H9 (cell line): Measurements from ENCODE around the gene MYRIP. TPM values are rescaled to one million over a fixed set of nuclear protein-coding genes. Genes with fewer than 3 reads are reported as not detected.

Source experiments
- DNase-seq: peaks from one replicate; pipeline ENCODE4 v3.0.0-alpha.2; 2017
- H2AFZ ChIP-seq: one replicate; pipeline ENCODE4 v1.6.1; 2013; ENCODE audit warnings: mild to moderate bottlenecking, low read length, control low read depth, moderate library complexity
- H2AK5ac ChIP-seq: 2 replicates; pipeline ENCODE4 v1.6.1; 2013; ENCODE audit warnings: low read length, control low read depth, mixed read lengths; ENCODE audit not compliant: insufficient read length
- H2BK120ac ChIP-seq: one replicate; pipeline ENCODE4 v1.6.1; 2013; ENCODE audit warnings: low read depth, mild to moderate bottlenecking, low read length, control low read depth, inconsistent platforms; ENCODE audit not compliant: poor library complexity, severe bottlenecking
- H2BK12ac ChIP-seq: 2 replicates; pipeline ENCODE4 v1.6.1; 2013; ENCODE audit warnings: low read length, control low read depth, mixed read lengths, low read depth; ENCODE audit not compliant: insufficient read length
- H2BK15ac ChIP-seq: 2 replicates; pipeline ENCODE4 v1.6.1; 2013; ENCODE audit warnings: low read depth, low read length, control low read depth
- H2BK20ac ChIP-seq: one replicate; pipeline ENCODE4 v1.6.1; 2013; ENCODE audit warnings: low read depth, mild to moderate bottlenecking, low read length, control low read depth, inconsistent platforms; ENCODE audit not compliant: poor library complexity, severe bottlenecking
- H2BK5ac ChIP-seq: 2 replicates; pipeline ENCODE4 v1.6.1; 2013; ENCODE audit warnings: low read length, control low read depth, mixed read lengths; ENCODE audit not compliant: insufficient read length
- H3K14ac ChIP-seq: 2 replicates; pipeline ENCODE4 v1.6.1; 2013; ENCODE audit warnings: low read length, control low read depth; ENCODE audit not compliant: insufficient read depth
- H3K18ac ChIP-seq: 2 replicates; pipeline ENCODE4 v1.6.1; 2013; ENCODE audit warnings: low read depth, mild to moderate bottlenecking, mixed read lengths, low read length, control low read depth; ENCODE audit not compliant: insufficient read length
- H3K23ac ChIP-seq: 2 replicates; pipeline ENCODE4 v1.6.1; 2013; ENCODE audit warnings: low read length, control low read depth, mixed read lengths, low read depth; ENCODE audit not compliant: insufficient read length
- H3K23me2 ChIP-seq: 2 replicates; pipeline ENCODE4 v1.6.1; 2013; ENCODE audit warnings: low read depth, mild to moderate bottlenecking, mixed read lengths, low read length, control low read depth; ENCODE audit not compliant: insufficient read length, poor library complexity, severe bottlenecking
- H3K27ac ChIP-seq: 2 replicates; pipeline ENCODE4 v1.5.1; 2013; ENCODE audit warnings: low read length, control low read depth, mixed read lengths, low read depth; ENCODE audit not compliant: insufficient read length
- H3K27me3 ChIP-seq: 2 replicates; pipeline ENCODE4 v1.6.1; 2013; ENCODE audit warnings: low read length, control low read depth, inconsistent platforms; ENCODE audit not compliant: insufficient read depth
- H3K4ac ChIP-seq: 2 replicates; pipeline ENCODE4 v1.6.1; 2013; ENCODE audit warnings: low read depth, mild to moderate bottlenecking, control low read depth, inconsistent platforms, low read length, moderate library complexity
- H3K4me1 ChIP-seq: 2 replicates; pipeline ENCODE4 v1.6.1; 2013; ENCODE audit warnings: low read length, control low read depth, inconsistent platforms; ENCODE audit not compliant: insufficient read depth
- H3K4me2 ChIP-seq: 2 replicates; pipeline ENCODE4 v1.6.1; 2013; ENCODE audit warnings: low read length, control low read depth, mixed read lengths; ENCODE audit not compliant: insufficient read length, insufficient read depth
- H3K56ac ChIP-seq: 2 replicates; pipeline ENCODE4 v1.6.1; 2013; ENCODE audit warnings: low read depth, mild to moderate bottlenecking, mixed read lengths, low read length, control low read depth; ENCODE audit not compliant: insufficient read length
- H3K79me1 ChIP-seq: 2 replicates; pipeline ENCODE4 v1.6.1; 2013; ENCODE audit warnings: low read depth, mild to moderate bottlenecking, moderate library complexity, low read length, control low read depth, inconsistent platforms; ENCODE audit not compliant: insufficient read depth, poor library complexity, severe bottlenecking
- H3K79me2 ChIP-seq: 2 replicates; pipeline ENCODE4 v1.6.1; 2013; ENCODE audit warnings: low read length, control low read depth, inconsistent platforms; ENCODE audit not compliant: insufficient read depth
- H3K9ac ChIP-seq: 2 replicates; pipeline ENCODE4 v1.6.1; 2013; ENCODE audit warnings: low read length, control low read depth, mixed read lengths; ENCODE audit not compliant: insufficient read length; ENCODE audit errors: extremely low read depth
- H3K9me3 ChIP-seq: one replicate; pipeline ENCODE4 v1.6.1; 2013; ENCODE audit warnings: low read depth, low read length, inconsistent platforms; ENCODE audit not compliant: control insufficient read depth
- H3T11ph ChIP-seq: one replicate; pipeline ENCODE4 v1.6.1; 2013; ENCODE audit warnings: mild to moderate bottlenecking, low read length, control low read depth, inconsistent platforms
- H4K20me1 ChIP-seq: one replicate; pipeline ENCODE4 v1.6.1; 2013; ENCODE audit not compliant: control insufficient read depth, insufficient read length, insufficient read depth
- H4K5ac ChIP-seq: 2 replicates; pipeline ENCODE4 v1.6.1; 2013; ENCODE audit warnings: low read depth, mild to moderate bottlenecking, mixed read lengths, low read length, control low read depth; ENCODE audit not compliant: insufficient read length
- H4K8ac ChIP-seq: replicated peaks from 2 replicates; pipeline ENCODE4 v1.6.1; 2013; ENCODE audit warnings: low read length, control low read depth, mixed read lengths, low read depth; ENCODE audit not compliant: insufficient read length
- H4K91ac ChIP-seq: 2 replicates; pipeline ENCODE4 v1.6.1; 2013; ENCODE audit warnings: low read depth, mild to moderate bottlenecking, moderate library complexity, mixed read lengths, low read length, control low read depth; ENCODE audit not compliant: insufficient read length
- H3K27ac Mint-ChIP-seq, 3 experiments: 2 replicates in 2 of 3; 3 replicates in 1 of 3; pipeline ENCODE4 v1.8.0; 2020 to 2021; ENCODE audit warnings: mixed read lengths in 3 of 3, mild to moderate bottlenecking in 1 of 3, moderate library complexity in 1 of 3
- H3K27me3 Mint-ChIP-seq: 2 replicates; pipeline ENCODE4 v1.8.0; 2021; ENCODE audit warnings: low read depth, mild to moderate bottlenecking, moderate library complexity, mixed read lengths
- H3K36me3 Mint-ChIP-seq, 3 experiments: 2 replicates in 2 of 3; 3 replicates in 1 of 3; pipeline ENCODE4 v1.8.0; 2020 to 2021; ENCODE audit warnings: low read depth in 3 of 3, mixed read lengths in 3 of 3; ENCODE audit not compliant: insufficient read depth in 1 of 3
- H3K4me1 Mint-ChIP-seq, 2 experiments: 2 replicates each; pipeline ENCODE4 v1.8.0; 2020; ENCODE audit warnings: mixed read lengths in 2 of 2
- H3K4me3 Mint-ChIP-seq, 2 experiments: 2 replicates in 1 of 2; 3 replicates in 1 of 2; pipeline ENCODE4 v1.8.0; 2020 to 2021; ENCODE audit warnings: mild to moderate bottlenecking in 2 of 2, mixed read lengths in 2 of 2, moderate library complexity in 1 of 2
- H3K9me3 Mint-ChIP-seq, 2 experiments: 2 replicates in 1 of 2; 3 replicates in 1 of 2; pipeline ENCODE4 v1.8.0; 2020; ENCODE audit warnings: mild to moderate bottlenecking in 2 of 2, mixed read lengths in 2 of 2, moderate library complexity in 1 of 2
- CTCF ChIP-seq: fragments of 200-600 bp; sonication (generic); conservative IDR thresholded peaks from 3 replicates; pipeline ENCODE4 v1.8.0; 2021; ENCODE audit warnings: antibody characterized with exemption, mild to moderate bottlenecking
- WGBS: extraction: QIAGEN DNeasy Blood & Tissue Kit; methylation state at CpG from one replicate; pipeline ENCODE4 v1.1.7; 2013; ENCODE audit warnings: missing lambda C conversion rate, low lambda C conversion rate, mixed read lengths; ENCODE audit not compliant: insufficient read length; ENCODE audit errors: extremely low coverage; 5-methylcytosine and 5-hydroxymethylcytosine counted together
- total RNA-seq: library from RNA; stranded (reverse); gene quantifications from 2 replicates; pipeline ENCODE4 v1.2.1, GENCODE V29; 2021

Gene MYRIP
- total RNA-seq, 1 experiment from 2014 or later: 1.8 TPM

GRCh38 chr3:39850716-39851032, 41.3 kb downstream of the MYRIP start:
- no CpG with 5 or more reads among the region's 2 CpGs for WGBS
- H3K4me1 Mint-ChIP-seq: no peaks in the 10 kb centered on the region
- Histone ChIP-seq H4K91ac (no peak overlapping the region), H3K27me3 (no peaks in the 10 kb centered on the region), H4K20me1 (no peaks in the 10 kb centered on the region), H3K4me2 (no peak overlapping the region), H2BK5ac (no peak overlapping the region), H3K14ac (no peak overlapping the region), H3K79me2 (no peaks in the 10 kb centered on the region), H3K27ac (no peak overlapping the region), H3T11ph (no peak overlapping the region), H3K56ac (no peak overlapping the region), H2BK120ac (no peak overlapping the region), H2AK5ac (no peak overlapping the region), H3K4ac (no peak overlapping the region), H3K9me3 (no peaks in the 10 kb centered on the region), H2BK12ac (no peak overlapping the region), H3K23ac (no peak overlapping the region), H4K5ac (no peak overlapping the region), H3K79me1 (no peaks in the 10 kb centered on the region), H2BK15ac (no peak overlapping the region), H3K9ac (no peak overlapping the region), H3K23me2 (no peaks in the 10 kb centered on the region), H3K18ac (no peak overlapping the region), H3K4me1 (no peaks in the 10 kb centered on the region), H2AFZ (no peak overlapping the region), H2BK20ac (no peak overlapping the region), H4K8ac (no peak overlapping the region)
- no peak for TF ChIP-seq CTCF
- no peak for DNase-seq
- H3K4me3 Mint-ChIP-seq: no peak overlapping the region
- no peaks in the 10 kb centered on the region for H3K36me3 Mint-ChIP-seq
- no peaks in the 10 kb centered on the region for H3K27me3 Mint-ChIP-seq
- H3K27ac Mint-ChIP-seq: no peak overlapping the region
- no peaks in the 10 kb centered on the region for H3K9me3 Mint-ChIP-seq
